ENCODE data around the gene PEX7.
A peak's percentile ranks its signal among the peaks of the same experiment; 100 is the strongest.

DNA sequence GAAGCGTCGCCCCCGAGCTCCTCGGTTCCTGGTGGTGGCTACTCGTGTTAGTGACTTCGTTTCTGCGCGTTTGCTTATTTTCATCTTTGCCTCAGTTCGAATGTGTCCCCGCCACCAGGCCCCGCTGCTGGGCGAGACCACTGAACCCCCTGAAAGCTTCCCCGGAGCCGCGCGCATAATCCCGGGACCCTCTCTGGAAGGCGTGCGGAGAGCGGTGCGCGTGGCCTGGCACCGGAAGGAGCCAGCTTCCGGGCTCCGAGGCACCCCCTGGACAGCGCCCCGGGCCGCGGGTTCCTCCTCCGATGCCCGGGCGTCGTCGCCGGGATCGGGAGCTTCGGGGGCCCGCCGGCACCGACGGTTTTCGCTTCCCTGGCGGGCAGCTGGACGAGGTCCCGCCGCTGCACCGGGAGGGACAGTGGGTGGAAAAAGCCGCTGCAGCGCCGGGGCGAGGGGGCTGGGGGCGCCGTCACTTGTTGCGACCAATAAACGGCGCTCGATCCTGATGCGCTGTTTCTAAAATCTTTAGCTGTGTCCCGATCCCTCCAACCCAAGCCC lies 99.1 kb downstream of the PEX7 start:
- peak; percentile 18 for TF ChIP-seq EZH2 (IDR thresholded peaks at IDR 0.05; ENCODE audit: low read length, unreplicated experiment)
- TF ChIP-seq, protein P1, sequence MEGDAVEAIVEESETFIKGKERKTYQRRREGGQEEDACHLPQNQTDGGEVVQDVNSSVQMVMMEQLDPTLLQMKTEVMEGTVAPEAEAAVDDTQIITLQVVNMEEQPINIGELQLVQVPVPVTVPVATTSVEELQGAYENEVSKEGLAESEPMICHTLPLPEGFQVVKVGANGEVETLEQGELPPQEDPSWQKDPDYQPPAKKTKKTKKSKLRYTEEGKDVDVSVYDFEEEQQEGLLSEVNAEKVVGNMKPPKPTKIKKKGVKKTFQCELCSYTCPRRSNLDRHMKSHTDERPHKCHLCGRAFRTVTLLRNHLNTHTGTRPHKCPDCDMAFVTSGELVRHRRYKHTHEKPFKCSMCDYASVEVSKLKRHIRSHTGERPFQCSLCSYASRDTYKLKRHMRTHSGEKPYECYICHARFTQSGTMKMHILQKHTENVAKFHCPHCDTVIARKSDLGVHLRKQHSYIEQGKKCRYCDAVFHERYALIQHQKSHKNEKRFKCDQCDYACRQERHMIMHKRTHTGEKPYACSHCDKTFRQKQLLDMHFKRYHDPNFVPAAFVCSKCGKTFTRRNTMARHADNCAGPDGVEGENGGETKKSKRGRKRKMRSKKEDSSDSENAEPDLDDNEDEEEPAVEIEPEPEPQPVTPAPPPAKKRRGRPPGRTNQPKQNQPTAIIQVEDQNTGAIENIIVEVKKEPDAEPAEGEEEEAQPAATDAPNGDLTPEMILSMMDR (conservative IDR thresholded peaks at IDR 0.05; ENCODE audit: low read depth, low read length), result no peak

All from PC-3 (cell line).